ENCODE data around the gene KANSL1. TPM values are rescaled to one million over a fixed set of nuclear protein-coding genes. Genes with fewer than 3 reads are reported as not detected.
"Not testable (repeated sequence)": the region's sequence is repeated elsewhere in the genome, so short reads cannot be mapped to it uniquely, and the experiment has no call there.

Gene KANSL1
- total and polyA plus RNA-seq, 9 donors, result 30.4 to 107 (median 77.7) TPM

DNA sequence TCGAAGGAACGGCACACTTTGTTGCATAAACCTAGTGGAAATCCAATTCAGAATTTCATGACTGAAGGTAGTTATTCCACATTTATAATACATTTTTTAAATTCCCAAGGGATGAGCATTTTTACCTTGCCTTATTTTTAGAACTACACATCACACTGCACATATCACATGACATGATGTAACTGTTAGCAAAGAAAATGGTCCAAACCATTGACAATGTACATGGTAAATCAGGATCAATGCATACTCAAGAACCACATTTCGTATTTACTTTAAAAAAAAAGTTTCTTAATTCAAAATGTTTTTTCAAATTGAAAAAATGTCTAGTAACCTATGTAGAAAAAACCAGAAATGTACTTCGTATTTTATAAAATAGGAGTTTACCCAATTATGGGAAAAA is 2.5 kb downstream of the KANSL1 start:
- intact Hi-C loops (cut with DNase I), result loop anchor here in 3 of 4 donors (5.0 to 10.0 kb wide), 2 partner anchors 143 to 146 kb away; no protein-coding TSS in a partner anchor
- H3K27ac ChIP-seq, result peak overlapping the region in 1 of 2 donors; percentile 98
- H3K4me3 ChIP-seq, result peak overlapping the region; percentile 88
- H3K4me1 ChIP-seq (ENCODE audit: insufficient read depth), result peaks cover 15% of the 10 kb centered on the region
- DNase-seq, result no peak
- no peaks in the 10 kb centered on the region for H3K36me3 ChIP-seq
- WGBS, 3 donors, result 21 to 26% (median 22%) methylated on average over 4 of the region's 4 CpGs
- H3K9me3 ChIP-seq, result no peaks in the 10 kb centered on the region
- no peaks in the 10 kb centered on the region for H3K27me3 ChIP-seq
- no peak for TF ChIP-seq EP300 (IDR thresholded peaks at IDR 0.05)
- TF ChIP-seq, protein P1, sequence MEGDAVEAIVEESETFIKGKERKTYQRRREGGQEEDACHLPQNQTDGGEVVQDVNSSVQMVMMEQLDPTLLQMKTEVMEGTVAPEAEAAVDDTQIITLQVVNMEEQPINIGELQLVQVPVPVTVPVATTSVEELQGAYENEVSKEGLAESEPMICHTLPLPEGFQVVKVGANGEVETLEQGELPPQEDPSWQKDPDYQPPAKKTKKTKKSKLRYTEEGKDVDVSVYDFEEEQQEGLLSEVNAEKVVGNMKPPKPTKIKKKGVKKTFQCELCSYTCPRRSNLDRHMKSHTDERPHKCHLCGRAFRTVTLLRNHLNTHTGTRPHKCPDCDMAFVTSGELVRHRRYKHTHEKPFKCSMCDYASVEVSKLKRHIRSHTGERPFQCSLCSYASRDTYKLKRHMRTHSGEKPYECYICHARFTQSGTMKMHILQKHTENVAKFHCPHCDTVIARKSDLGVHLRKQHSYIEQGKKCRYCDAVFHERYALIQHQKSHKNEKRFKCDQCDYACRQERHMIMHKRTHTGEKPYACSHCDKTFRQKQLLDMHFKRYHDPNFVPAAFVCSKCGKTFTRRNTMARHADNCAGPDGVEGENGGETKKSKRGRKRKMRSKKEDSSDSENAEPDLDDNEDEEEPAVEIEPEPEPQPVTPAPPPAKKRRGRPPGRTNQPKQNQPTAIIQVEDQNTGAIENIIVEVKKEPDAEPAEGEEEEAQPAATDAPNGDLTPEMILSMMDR (IDR thresholded peaks at IDR 0.05), result no peak
- no peak for TF ChIP-seq POLR2A (IDR thresholded peaks at IDR 0.05)

DNA sequence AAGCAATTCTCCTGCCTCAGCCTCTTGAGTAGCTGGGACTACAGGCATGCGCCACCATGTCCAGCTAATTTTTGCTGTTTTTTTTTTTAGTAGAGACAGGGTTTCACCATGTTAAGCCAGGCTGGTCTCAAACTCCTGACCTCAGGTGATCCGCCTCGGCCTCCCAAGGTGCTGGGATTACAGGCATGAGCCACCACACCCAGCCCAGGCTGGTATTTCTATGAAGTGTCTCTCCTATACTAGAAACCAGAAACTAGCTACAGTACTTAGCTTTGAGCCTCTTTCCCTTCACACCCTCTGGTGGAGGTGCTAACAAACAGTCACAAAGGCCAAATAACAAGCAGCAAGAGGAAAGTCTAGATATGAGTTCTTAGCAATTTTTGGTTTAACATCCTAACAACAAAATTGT is 6.4 kb downstream of the KANSL1 start:
- 93 to 100% (median 100%) methylated on average over 3 of the region's 3 CpGs for whole genome bisulfite sequencing, 3 donors
- peaks cover 24% of the 10 kb centered on the region for H3K4me1 ChIP-seq (ENCODE audit: insufficient read depth)
- H3K27me3 ChIP-seq; H3K9me3 ChIP-seq; H3K36me3 ChIP-seq; H3K4me3 ChIP-seq; DNase-seq; H3K27ac ChIP-seq; intact Hi-C loops (cut with DNase I): not testable (repeated sequence)

DNA sequence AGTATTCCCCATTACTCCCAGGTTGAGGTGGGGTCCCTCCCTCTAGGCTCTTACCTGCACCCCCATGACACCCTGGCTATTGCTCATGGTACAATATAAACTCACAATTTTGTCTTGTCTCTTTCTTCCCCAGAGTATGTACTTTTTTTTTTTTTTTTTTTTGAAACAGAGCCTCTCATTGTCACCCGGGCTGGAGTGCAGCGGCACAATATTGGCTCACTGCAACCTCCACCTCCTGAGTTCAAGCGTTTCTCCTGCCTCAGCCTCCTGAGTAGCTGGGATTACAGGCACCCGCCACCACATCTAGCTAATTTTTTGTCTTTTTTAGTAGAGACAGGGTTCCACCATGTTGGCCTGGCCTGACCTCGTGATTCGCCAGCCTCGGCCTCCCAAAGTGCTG is 8.5 kb downstream of the KANSL1 start:
- TF ChIP-seq, protein P1 (IDR thresholded peaks at IDR 0.05), result no peak
- TF ChIP-seq EP300 (IDR thresholded peaks at IDR 0.05) (no peak), POLR2A (IDR thresholded peaks at IDR 0.05) (no peak)
- Histone ChIP-seq H3K4me1 (ENCODE audit: insufficient read depth) (peaks cover 28% of the 10 kb centered on the region), H3K27me3 (no peaks in the 10 kb centered on the region), H3K36me3 (no peaks in the 10 kb centered on the region), H3K4me3 (no peak overlapping the region), H3K27ac (no peak overlapping the region), H3K9me3 (no peaks in the 10 kb centered on the region)
- 87 to 90% (median 87%) methylated on average over 7 of the region's 7 CpGs for WGBS, 3 donors
- intact Hi-C loops (cut with DNase I), result no loop called here
- no peak for DNase-seq

GRCh38 chr17:46183383-46183782 is 9.8 kb downstream of the KANSL1 start:
- H3K9me3 ChIP-seq; H3K27ac ChIP-seq; DNase-seq; H3K4me3 ChIP-seq; H3K36me3 ChIP-seq; H3K27me3 ChIP-seq; intact Hi-C loops (cut with DNase I): not testable (repeated sequence)
- H3K4me1 ChIP-seq (ENCODE audit: insufficient read depth), result peaks cover 26% of the 10 kb centered on the region
- whole genome bisulfite sequencing, 3 donors, result 85 to 88% (median 87%) methylated on average over 7 of the region's 7 CpGs

DNA sequence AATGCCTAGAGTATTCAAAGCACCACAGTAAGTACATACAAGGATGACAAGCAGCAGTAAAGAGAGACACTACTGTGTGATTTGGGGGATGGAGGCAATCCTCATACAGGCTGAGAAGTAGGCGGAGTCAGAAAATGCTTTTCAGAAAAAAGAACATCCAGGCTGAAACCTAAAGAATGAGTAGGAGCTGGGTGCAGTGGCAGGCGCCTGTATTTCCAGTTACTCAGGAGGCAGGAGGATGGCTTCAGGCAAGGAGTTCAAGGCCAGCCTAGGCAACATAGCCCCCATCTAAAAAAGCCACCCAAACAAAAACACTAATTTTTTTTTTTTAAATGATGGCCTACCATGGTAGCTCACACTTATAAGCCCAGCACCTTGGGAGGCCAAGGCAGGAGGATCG is 10.3 kb downstream of the KANSL1 start:
- intact Hi-C loops (cut with DNase I), result no loop called here
- TF ChIP-seq EP300 (IDR thresholded peaks at IDR 0.05) (no peak), POLR2A (IDR thresholded peaks at IDR 0.05) (no peak)
- TF ChIP-seq, protein P1 (IDR thresholded peaks at IDR 0.05), result no peak
- Histone ChIP-seq H3K27me3 (no peaks in the 10 kb centered on the region), H3K4me3 (no peak overlapping the region), H3K9me3 (no peaks in the 10 kb centered on the region), H3K27ac (no peak overlapping the region), H3K36me3 (no peaks in the 10 kb centered on the region), H3K4me1 (ENCODE audit: insufficient read depth) (peaks cover 26% of the 10 kb centered on the region)
- WGBS, 3 donors, result 87 to 94% (median 87%) methylated on average over 3 of the region's 3 CpGs
- no peak for DNase-seq
